HG02884 (cell line): Measurements from ENCODE around the gene SHISA3.

Experiments
- ATAC-seq: cut with Tn5 transposase; IDR thresholded peaks from one replicate; pipeline ENCODE4 v1.9.1; 2021; ENCODE audit warnings: mild to moderate bottlenecking, moderate library complexity; ENCODE audit not compliant: unreplicated experiment

The SHISA3 gene

DNA sequence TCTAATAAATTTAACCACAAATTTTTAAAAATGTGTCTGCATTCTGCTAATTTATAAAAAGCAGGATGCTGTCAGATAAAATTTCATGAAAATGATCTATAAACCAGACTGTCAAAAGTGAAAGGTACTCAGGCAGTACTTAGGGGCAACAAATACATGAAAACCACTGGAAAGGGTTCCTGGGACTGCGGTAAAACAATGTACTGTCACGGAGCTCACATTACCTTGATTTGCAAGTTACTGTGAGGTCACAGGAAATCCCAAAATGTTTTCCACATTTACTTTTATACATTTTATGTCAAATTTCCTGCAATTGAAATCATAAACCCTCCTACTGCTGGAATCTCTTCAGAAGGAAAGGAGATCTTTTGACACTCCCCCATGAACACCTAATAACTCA, 45.3 kb downstream of the SHISA3 start:
- ATAC-seq, result no peak

DNA sequence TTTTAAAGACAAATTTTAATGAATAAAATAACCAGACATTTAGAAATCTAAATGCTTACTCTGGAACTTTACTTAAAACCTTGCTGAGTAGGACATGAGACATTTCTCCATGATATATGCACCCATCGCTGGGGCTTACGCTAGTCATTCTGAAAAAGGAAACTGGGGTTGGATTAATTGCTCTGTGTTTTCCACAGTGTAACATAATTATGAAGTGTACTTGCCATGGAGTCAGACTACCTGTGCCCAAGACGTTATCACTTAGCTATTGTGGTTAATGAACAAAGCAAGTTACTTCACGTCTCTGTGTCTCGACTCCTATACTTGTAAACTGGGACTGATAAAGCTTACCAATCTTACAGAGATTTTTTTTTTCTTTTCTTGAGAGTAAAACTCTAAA, 47.8 kb downstream of the SHISA3 start:
- no peak for ATAC-seq

GRCh38 chr4:42446823-42447222, 49.5 kb downstream of the SHISA3 start:
- ATAC-seq, result no peak
